ENCODE data around the gene PTPRN2.
"Not testable (repeated sequence)": the region's sequence is repeated elsewhere in the genome, so short reads cannot be mapped to it uniquely, and the experiment has no call there.

The PTPRN2 gene

DNA sequence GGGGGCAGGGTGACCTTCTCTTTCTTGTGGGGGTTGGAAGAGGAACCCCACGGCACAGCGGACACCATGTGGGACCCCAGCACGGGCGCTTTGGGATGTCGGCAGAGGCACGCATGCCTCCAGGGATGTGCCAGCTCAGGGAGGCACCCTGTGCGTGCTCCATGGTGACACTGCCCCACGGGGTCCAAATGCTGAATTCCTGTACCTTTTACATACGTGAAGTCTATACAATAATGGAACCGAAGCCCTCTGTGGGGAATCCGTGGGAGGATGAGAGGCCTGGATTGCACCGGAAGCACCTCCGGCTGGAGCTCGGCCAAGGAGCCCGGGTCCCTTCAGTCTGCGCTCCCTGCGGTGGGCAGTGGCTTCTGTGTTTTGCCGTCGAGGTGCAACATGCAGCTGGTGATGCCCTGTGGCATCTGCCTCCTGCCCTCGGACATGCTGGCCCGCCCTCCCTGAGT lies 726.6 kb downstream of the PTPRN2 start:
- no peak for DNase-seq

- no peak for DNase-seq
Measured at GRCh38 chr7:157860406-157860805, 727.2 kb downstream of the PTPRN2 start.

GRCh38 chr7:157859915-157860314 lies 727.7 kb downstream of the PTPRN2 start:
- no peak for DNase-seq

- no peak for DNase-seq
Measured at GRCh38 chr7:157857578-157858075, 730.0 kb downstream of the PTPRN2 start.

DNA sequence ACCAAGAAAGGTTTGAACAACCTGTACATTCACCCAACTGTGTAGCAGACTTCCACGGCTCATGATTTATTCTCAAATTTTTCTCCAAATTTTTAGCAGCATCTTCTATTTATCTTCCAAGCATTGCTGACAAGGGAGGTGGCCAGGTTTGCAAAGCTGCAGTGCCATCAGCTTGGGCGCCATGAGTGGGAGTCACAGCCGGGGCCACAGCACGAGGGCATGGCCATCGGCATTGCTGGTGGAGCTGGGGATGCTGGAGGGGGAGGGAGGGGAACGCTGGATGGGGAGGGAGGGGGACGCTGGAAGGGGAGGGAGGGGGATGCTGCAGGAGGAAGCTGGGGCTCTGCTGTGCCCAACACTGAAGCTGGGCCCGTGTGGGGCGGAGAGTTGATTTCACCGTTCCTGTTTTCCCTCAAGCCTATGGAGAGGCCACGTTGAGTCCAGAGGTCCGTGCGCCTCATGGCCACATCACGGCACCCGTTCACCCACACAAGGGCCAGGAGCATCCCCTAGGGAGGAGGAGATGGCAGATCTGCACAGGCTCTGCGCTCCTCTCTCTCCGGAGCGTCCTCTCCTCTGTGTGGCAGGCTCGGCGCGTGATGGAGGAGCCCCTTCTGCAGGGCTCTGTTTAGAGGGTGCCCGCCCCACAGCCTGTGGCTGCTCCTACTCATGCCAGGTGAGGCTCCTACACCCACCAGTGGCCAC lies 730.6 kb downstream of the PTPRN2 start:
- DNase-seq, result no peak

- DNase-seq, result no peak
Measured at GRCh38 chr7:157855452-157856213, 732.0 kb downstream of the PTPRN2 start.

GRCh38 chr7:157855016-157855415 lies 732.6 kb downstream of the PTPRN2 start:
- no peak for DNase-seq

- peak; percentile 48 for DNase-seq
Measured at GRCh38 chr7:157854066-157854891, 733.3 kb downstream of the PTPRN2 start.

- no peak for DNase-seq
Measured at GRCh38 chr7:157853789-157854065, 733.9 kb downstream of the PTPRN2 start.

DNA sequence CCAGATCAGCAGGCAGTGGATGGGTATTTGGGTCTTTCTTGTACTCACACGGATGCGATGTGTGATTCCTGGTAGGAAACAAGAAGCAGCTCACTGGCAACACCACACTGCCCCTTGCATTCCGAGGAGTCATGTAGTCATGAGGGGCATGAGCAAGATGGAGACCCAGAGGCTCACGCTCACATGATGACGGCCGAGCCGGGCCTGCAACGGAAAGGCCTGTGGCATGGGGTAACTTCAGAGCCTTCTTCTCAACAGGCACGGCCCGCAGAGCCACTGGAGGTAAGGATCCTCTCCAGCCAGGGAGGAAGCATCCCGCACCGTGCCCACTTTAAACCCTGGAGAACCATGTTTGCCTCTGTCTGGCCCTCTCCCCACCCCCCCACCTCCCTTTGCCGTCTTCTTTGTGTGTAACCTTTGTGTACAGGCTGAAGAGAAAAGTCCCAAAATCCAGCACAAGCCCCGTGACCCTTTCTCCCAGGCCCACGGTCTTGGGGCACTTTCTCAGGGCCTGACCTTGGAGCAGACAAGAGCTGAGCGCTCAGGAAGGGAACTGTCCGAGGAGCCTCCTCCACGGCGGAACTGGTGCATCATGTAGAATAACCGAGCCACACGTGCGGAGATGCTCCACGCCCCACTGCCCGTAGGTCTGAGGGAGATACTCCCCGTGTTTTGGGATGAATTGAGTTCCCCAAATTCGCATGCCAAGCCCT lies 734.4 kb downstream of the PTPRN2 start:
- no peak for DNase-seq

GRCh38 chr7:157851501-157852067 lies 736.0 kb downstream of the PTPRN2 start:
- DNase-seq, result peak; percentile 70

DNA sequence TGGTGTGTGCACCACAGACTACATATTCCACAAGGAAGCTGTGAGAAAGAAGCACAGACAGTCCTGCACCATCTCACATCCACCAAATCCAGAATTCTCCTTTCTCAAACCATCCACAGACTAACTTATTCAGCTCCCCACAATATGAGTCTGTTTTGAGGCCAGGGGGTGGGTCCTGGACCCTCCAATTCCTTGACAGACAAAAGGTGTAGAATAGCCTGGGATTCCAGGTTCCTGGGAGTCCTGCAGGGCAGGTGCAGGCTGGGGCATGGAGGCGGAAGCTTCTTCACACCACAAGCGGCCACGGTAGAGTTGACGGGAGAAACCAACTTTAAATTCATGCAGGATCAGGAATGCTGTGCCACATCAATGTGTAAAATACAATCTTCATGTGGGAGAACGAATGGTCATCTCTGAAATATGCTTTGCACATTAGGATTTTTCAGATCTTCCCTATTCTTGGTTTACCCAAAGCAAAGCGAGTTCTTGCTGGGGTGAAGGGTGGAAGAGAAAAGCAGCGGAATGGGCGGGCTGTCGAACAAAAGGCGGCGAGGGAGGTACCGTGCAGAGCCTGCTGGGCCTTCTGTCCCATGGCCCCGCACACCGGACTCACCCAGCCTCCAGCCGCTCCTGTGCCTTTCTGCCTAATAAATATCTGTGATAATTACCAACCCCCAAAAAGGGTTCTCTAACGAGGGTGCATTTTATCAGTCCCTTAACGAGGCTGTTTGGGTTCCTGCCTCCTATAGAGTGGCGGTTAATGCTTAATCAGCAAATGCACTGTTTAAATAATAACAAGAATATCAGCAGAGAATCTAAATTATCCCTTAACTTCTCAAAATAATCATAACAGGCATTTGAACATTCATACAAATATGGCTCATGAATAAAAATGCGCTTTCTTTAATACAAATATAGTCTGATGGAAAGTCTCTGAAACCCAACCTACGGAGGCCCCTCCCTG lies 736.9 kb downstream of the PTPRN2 start:
- DNase-seq, result no peak

DNA sequence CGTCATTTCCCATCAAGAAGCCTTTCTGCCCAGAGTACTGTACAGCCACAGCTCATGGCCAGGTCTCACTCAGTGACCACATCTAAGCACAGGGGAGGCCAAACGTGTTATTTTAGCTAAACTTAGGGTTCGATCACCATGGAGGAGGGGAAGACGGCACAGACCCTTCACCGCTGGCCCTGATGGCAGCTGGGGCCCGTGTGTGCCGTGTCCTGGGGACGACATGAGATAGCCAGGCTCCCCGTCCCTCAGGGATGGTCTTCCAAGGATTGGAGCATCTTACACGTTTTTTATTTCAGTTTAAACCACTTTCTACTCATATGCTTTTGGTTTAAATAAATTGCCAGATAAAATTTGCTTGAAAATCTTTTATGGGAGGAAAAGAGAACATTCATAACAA lies 737.9 kb downstream of the PTPRN2 start:
- no peak for DNase-seq

GRCh38 chr7:157849341-157849596 lies 738.4 kb downstream of the PTPRN2 start:
- DNase-seq, result no peak

DNA sequence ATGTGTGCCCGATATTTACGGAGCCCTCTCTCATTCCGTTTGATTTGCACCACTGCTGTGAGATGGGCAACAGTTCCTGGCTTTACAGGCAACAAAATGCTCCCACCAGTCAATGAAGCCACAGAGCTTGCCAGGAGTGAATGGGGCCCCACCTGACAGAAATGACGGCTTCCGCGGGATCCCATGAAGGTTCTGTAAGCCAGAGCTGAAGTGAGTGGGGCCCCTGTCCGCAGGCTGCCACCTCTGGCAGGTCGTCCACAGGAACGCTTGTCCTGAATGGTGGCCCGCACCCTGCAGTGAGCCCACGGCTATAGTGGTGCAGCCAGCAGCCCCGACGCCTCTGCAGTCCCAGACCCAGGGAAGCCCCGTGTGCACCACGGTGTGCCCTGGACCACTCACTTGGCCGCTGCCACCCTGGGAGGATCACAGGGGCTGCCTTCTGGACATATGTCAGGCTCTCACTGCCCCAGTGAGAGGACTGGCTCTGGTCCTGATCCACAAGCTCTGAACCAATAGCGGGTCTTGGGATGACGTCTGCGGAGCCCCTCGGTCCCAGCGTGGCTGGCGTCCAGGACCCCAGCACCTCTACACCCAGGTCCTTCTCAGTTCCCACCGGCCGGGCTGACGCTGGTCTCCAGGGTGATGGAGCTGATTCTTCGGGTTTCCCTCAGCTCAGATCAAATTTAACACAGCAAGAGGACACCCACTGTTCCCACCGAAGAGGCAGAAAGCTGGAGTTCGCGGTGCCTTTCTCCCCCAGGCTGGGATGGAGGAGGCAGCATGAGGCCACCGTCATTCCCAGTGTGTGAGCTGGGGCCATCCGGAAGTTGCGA lies 738.9 kb downstream of the PTPRN2 start:
- DNase-seq, result no peak

GRCh38 chr7:157847756-157848487 lies 739.7 kb downstream of the PTPRN2 start:
- not testable (repeated sequence) for DNase-seq

GRCh38 chr7:157846746-157847145 lies 740.9 kb downstream of the PTPRN2 start:
- not testable (repeated sequence) for DNase-seq

- DNase-seq, result no peak
Measured at GRCh38 chr7:157846271-157846670, 741.4 kb downstream of the PTPRN2 start.

GRCh38 chr7:157845203-157845835 lies 742.3 kb downstream of the PTPRN2 start:
- no peak for DNase-seq
